H1 (cell line): Measurements from ENCODE around the gene SLC1A2. TPM values are rescaled to one million over a fixed set of nuclear protein-coding genes. Genes with fewer than 3 reads are reported as not detected.

Source experiments
- CTCF ChIA-PET: fragments of 300-600 bp; sonication (Branson Sonifier 250); formaldehyde crosslinking; loops from one replicate; lab custom pipeline; 2021; ENCODE audit not compliant: partially characterized antibody; lab: Charles Lee
- POLR2A ChIA-PET: fragments of 300-600 bp; sonication (Branson Sonifier 250); formaldehyde crosslinking; loops from one replicate; lab custom pipeline; 2021; ENCODE audit warnings: inconsistent platforms; ENCODE audit not compliant: partially characterized antibody; lab: Charles Lee
- DNase-seq, 2 experiments: peaks; one replicate each; pipeline versions ENCODE4 v3.0.0 to v3.0.0-alpha.2; 2010 to 2022; ENCODE audit warnings: low spot score in 2 of 2, low read depth in 1 of 2, mixed read lengths in 1 of 2
- FAIRE-seq: peaks from 2 replicates; lab custom pipeline; 2011; peaks lifted over from hg19 to GRCh38; lab: Jason Lieb, UNC
- H2AFZ ChIP-seq: 2 replicates; pipeline ENCODE4 v1.8.1; 2012; ENCODE audit warnings: low read length, inconsistent platforms
- H2AK5ac ChIP-seq: 2 replicates; pipeline ENCODE4 v1.6.1; 2013; ENCODE audit warnings: low read depth, low read length
- H2BK120ac ChIP-seq: replicated peaks from 2 replicates; pipeline ENCODE3; 2013; ENCODE audit warnings: low read depth, low read length, inconsistent platforms
- H2BK12ac ChIP-seq: 2 replicates; pipeline ENCODE4 v1.6.1; 2013; ENCODE audit warnings: low read depth, low read length
- H2BK15ac ChIP-seq: 2 replicates; pipeline ENCODE4 v1.6.1; 2013; ENCODE audit warnings: low read length
- H2BK20ac ChIP-seq: 2 replicates; pipeline ENCODE4 v1.6.1; 2013; ENCODE audit warnings: low read length
- H2BK5ac ChIP-seq: 2 replicates; pipeline ENCODE4 v1.6.1; 2013; ENCODE audit warnings: low read depth, low read length
- H3K14ac ChIP-seq: 2 replicates; pipeline ENCODE4 v1.6.1; 2013; ENCODE audit warnings: inconsistent platforms; ENCODE audit not compliant: insufficient read length
- H3K18ac ChIP-seq: 2 replicates; pipeline ENCODE4 v1.6.1; 2013; ENCODE audit warnings: low read length; ENCODE audit errors: extremely low read depth
- H3K23ac ChIP-seq: 2 replicates; pipeline ENCODE4 v1.6.1; 2013; ENCODE audit warnings: inconsistent platforms; ENCODE audit not compliant: insufficient read length
- H3K23me2 ChIP-seq: 2 replicates; pipeline ENCODE4 v1.6.1; 2013; ENCODE audit warnings: low read depth, low read length
- H3K27ac ChIP-seq: 2 replicates; pipeline ENCODE4 v1.6.1; 2011; ENCODE audit warnings: low read depth, low read length, inconsistent platforms
- H3K27me3 ChIP-seq, 4 experiments: replicated peaks in 1 of 4; 1 replicate in 1 of 4; 2 replicates in 3 of 4; pipeline versions ENCODE4 v1.6.1 to v1.8.1; 2011 to 2013; ENCODE audit warnings: low read length in 3 of 4, mild to moderate bottlenecking in 3 of 4, inconsistent platforms in 2 of 4, mixed read lengths in 2 of 4, moderate library complexity in 1 of 4; ENCODE audit not compliant: control insufficient read depth in 3 of 4, insufficient read depth in 3 of 4; ENCODE audit errors: extremely low read depth in 1 of 4
- H3K36me3 ChIP-seq, 4 experiments: 2 replicates each; pipeline versions ENCODE4 v1.6.1 to v1.8.1; 2011 to 2013; ENCODE audit warnings: mild to moderate bottlenecking in 4 of 4, low read length in 3 of 4, moderate library complexity in 2 of 4, control low read depth in 1 of 4, inconsistent platforms in 1 of 4; ENCODE audit not compliant: insufficient read depth in 4 of 4, control insufficient read depth in 2 of 4
- H3K4ac ChIP-seq: replicated peaks from 2 replicates; pipeline ENCODE3; 2013; ENCODE audit warnings: low read length, low read depth, mixed read lengths, inconsistent platforms; ENCODE audit not compliant: insufficient read length
- H3K4me1 ChIP-seq, 4 experiments: replicated peaks in 1 of 4; 1 replicate in 1 of 4; 2 replicates in 3 of 4; pipeline versions ENCODE4 v1.6.1 to v1.8.1; 2011 to 2013; ENCODE audit warnings: low read length in 3 of 4, inconsistent platforms in 2 of 4, mixed read lengths in 1 of 4; ENCODE audit not compliant: insufficient read depth in 4 of 4, control insufficient read depth in 3 of 4
- H3K4me2 ChIP-seq, 2 experiments: 2 replicates each; pipeline versions ENCODE4 v1.6.1 to v1.8.1; 2011 to 2013; ENCODE audit warnings: low read depth in 2 of 2, low read length in 2 of 2, control low read depth in 1 of 2, inconsistent platforms in 1 of 2, mild to moderate bottlenecking in 1 of 2; ENCODE audit not compliant: insufficient read depth in 1 of 2
- H3K4me3 ChIP-seq, 4 experiments: fragments of 200-600, 300-600 bp in 1 of 4; sonication (generic), shearing (Covaris generic), sonication (Bioruptor Twin) in 1 of 4; 2 replicates each; pipeline versions ENCODE4 v1.5.1 to v1.8.1; 2011 to 2016; ENCODE audit warnings: low read length in 4 of 4, low read depth in 3 of 4, control low read depth in 2 of 4, inconsistent platforms in 2 of 4, mild to moderate bottlenecking in 2 of 4, mixed read lengths in 1 of 4, moderate library complexity in 1 of 4; ENCODE audit not compliant: insufficient read depth in 2 of 4; ENCODE audit errors: extremely low read depth in 1 of 4
- H3K56ac ChIP-seq: replicated peaks from 2 replicates; pipeline ENCODE3; 2013; ENCODE audit warnings: low read depth, mild to moderate bottlenecking, mixed read lengths, low read length, inconsistent platforms; ENCODE audit not compliant: insufficient read length
- H3K79me1 ChIP-seq: 2 replicates; pipeline ENCODE4 v1.6.1; 2013; ENCODE audit warnings: low read depth, low read length, control low read depth
- H3K79me2 ChIP-seq, 2 experiments: 2 replicates each; pipeline versions ENCODE4 v1.6.1 to v1.8.1; 2012 to 2013; ENCODE audit warnings: low read length in 2 of 2, mild to moderate bottlenecking in 2 of 2, inconsistent platforms in 1 of 2; ENCODE audit not compliant: insufficient read depth in 2 of 2, control insufficient read depth in 1 of 2
- H3K9ac ChIP-seq, 4 experiments: replicated peaks in 1 of 4; 1 replicate in 1 of 4; 2 replicates in 3 of 4; pipeline versions ENCODE4 v1.6.1 to v1.8.1; 2011 to 2013; ENCODE audit warnings: low read depth in 3 of 4, low read length in 3 of 4, control low read depth in 2 of 4, mild to moderate bottlenecking in 2 of 4, moderate library complexity in 2 of 4, inconsistent platforms in 1 of 4; ENCODE audit errors: extremely low read depth in 1 of 4
- H3K9me3 ChIP-seq, 2 experiments: 2 replicates each; pipeline versions ENCODE4 v1.6.1 to v1.8.1; 2012 to 2013; ENCODE audit warnings: mild to moderate bottlenecking in 2 of 2, moderate library complexity in 2 of 2, control low read depth in 1 of 2, inconsistent platforms in 1 of 2, low read depth in 1 of 2, low read length in 1 of 2, mixed read lengths in 1 of 2; ENCODE audit not compliant: insufficient read depth in 2 of 2
- H4K20me1 ChIP-seq, 2 experiments: replicated peaks in 1 of 2; 2 replicates each; pipeline versions ENCODE3 to v1.8.1; 2011 to 2013; ENCODE audit warnings: inconsistent platforms in 2 of 2, low read length in 2 of 2, mild to moderate bottlenecking in 1 of 2; ENCODE audit not compliant: insufficient read depth in 2 of 2, control insufficient read depth in 1 of 2
- H4K5ac ChIP-seq: 2 replicates; pipeline ENCODE4 v1.6.1; 2013; ENCODE audit warnings: low read length, low read depth, mixed read lengths, inconsistent platforms; ENCODE audit not compliant: insufficient read length
- H4K8ac ChIP-seq: 2 replicates; pipeline ENCODE4 v1.8.0; 2013; ENCODE audit warnings: mild to moderate bottlenecking, moderate library complexity, low read length, inconsistent platforms; ENCODE audit not compliant: insufficient read depth; ENCODE audit errors: extremely low read depth
- H4K91ac ChIP-seq: replicated peaks from 2 replicates; pipeline ENCODE3; 2013; ENCODE audit warnings: low read length, mixed read lengths, inconsistent platforms; ENCODE audit not compliant: insufficient read length
- GABPA ChIP-seq: IDR thresholded peaks from 2 replicates; pipeline ENCODE4 v1.6.1; 2011; ENCODE audit warnings: mild to moderate bottlenecking, low read length, moderate library complexity, borderline replicate concordance; ENCODE audit not compliant: insufficient read depth
- HDAC6 ChIP-seq: IDR thresholded peaks from one replicate; pipeline ENCODE4 v1.7.1; 2012; ENCODE audit warnings: low read depth, mild to moderate bottlenecking, inconsistent platforms, low read length, moderate library complexity
- TEAD4 ChIP-seq: IDR thresholded peaks from 2 replicates; pipeline ENCODE4 v1.6.1; 2012; ENCODE audit warnings: low read depth, low read length, inconsistent platforms, mixed read lengths
- WGBS, 2 experiments: shearing (Covaris generic) in 1 of 2; methylation state at CpG; one replicate each; pipeline versions ENCODE4 v1.1.6 to v1.1.7; 2013 to 2015; ENCODE audit warnings: low lambda C conversion rate in 2 of 2, mixed read lengths in 2 of 2, inconsistent platforms in 1 of 2, low coverage in 1 of 2, missing lambda C conversion rate in 1 of 2; ENCODE audit not compliant: insufficient replicate concordance in 2 of 2, insufficient coverage in 1 of 2, insufficient read length in 1 of 2; ENCODE audit errors: extremely low coverage in 1 of 2, missing lambda C conversion rate in 1 of 2; 5-methylcytosine and 5-hydroxymethylcytosine counted together
- polyA plus RNA-seq, 7 experiments: library from polyadenylated mRNA; depleted of rRNA in 3 of 7; stranded (reverse) in 5 of 7; unstranded in 2 of 7; fragments of >200 nt in 5 of 7; fragments of 200-250 nt in 2 of 7; gene quantifications; 1 replicate in 5 of 7; 2 replicates in 1 of 7; 4 replicates in 1 of 7; pipeline versions ENCODE4 v1.2.1 to v1.2.3, GENCODE V29; 2011 to 2013; ENCODE audit warnings: missing spikeins in 2 of 7, mixed read lengths in 2 of 7
- total RNA-seq: library from RNA; stranded (reverse); fragmentation: NEBNext Ultra II Directional; extraction: Animal tissue kit (Norgen Biotek cat#: 25700); gene quantifications from 2 replicates; pipeline ENCODE4 v1.2.1, GENCODE V29; 2021
- TF ChIP-seq, protein P1 (sequence below), 3 experiments: IDR thresholded peaks; 1 replicate in 2 of 3; 2 replicates in 1 of 3; pipeline versions ENCODE4 v1.5.1 to v1.6.1; 2011; ENCODE audit warnings: low read length in 3 of 3, mild to moderate bottlenecking in 3 of 3, inconsistent platforms in 2 of 3, low read depth in 1 of 3, moderate library complexity in 1 of 3; ENCODE audit not compliant: insufficient read depth in 1 of 3; ENCODE audit errors: control extremely low read depth in 1 of 3

SLC1A2 gene
- total and polyA plus RNA-seq, 2 of the 8 experiments (the other 6 are each of a cell fraction or from before 2014, with no cell fraction given) = 0.57 to 1.2 TPM

DNA sequence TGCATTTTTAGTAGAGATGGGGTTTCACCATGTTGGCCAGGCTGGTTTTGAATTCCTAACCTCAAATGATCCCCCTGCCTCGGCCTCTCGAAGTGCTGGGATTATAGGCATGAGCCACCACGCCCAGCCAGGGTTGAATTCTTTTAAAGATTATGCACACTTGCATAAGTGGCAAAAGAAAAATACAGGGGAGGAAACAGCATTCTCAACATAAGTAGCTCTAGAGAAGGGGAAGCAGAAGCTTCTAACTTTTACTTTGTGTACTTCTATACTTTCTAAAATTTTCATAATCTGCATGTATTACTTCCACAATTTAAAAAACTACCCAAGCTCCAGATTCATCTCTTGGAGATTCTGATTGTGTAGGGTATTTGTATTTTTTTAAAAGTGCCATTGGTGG, 108.0 kb downstream of the SLC1A2 start:
- POLR2A ChIA-PET = no interaction called here
- no peak for FAIRE-seq
- 98% methylated on average over 3 of the region's 3 CpGs; no CpG with 5 or more reads in 1 of the 2 experiments for WGBS, 2 experiments

More for the DNA sequence above, 108.0 kb downstream of the SLC1A2 start:
- Histone ChIP-seq H2BK120ac (no peak overlapping the region), H3K4me2 (no peak overlapping the region), H3K14ac (no peak overlapping the region), H2AFZ (no peak overlapping the region)
- TF ChIP-seq TEAD4 = no peak
- no peak for TF ChIP-seq GABPA
- no peak for TF ChIP-seq HDAC6
- TF ChIP-seq, protein P1, sequence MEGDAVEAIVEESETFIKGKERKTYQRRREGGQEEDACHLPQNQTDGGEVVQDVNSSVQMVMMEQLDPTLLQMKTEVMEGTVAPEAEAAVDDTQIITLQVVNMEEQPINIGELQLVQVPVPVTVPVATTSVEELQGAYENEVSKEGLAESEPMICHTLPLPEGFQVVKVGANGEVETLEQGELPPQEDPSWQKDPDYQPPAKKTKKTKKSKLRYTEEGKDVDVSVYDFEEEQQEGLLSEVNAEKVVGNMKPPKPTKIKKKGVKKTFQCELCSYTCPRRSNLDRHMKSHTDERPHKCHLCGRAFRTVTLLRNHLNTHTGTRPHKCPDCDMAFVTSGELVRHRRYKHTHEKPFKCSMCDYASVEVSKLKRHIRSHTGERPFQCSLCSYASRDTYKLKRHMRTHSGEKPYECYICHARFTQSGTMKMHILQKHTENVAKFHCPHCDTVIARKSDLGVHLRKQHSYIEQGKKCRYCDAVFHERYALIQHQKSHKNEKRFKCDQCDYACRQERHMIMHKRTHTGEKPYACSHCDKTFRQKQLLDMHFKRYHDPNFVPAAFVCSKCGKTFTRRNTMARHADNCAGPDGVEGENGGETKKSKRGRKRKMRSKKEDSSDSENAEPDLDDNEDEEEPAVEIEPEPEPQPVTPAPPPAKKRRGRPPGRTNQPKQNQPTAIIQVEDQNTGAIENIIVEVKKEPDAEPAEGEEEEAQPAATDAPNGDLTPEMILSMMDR (IDR thresholded peaks at IDR 0.05; ENCODE audit: control extremely low read depth in 1 of 3, insufficient read depth in 1 of 3, low read depth in 1 of 3, low read length in 3 of 3) = no peak
- TF ChIP-seq, all 59 proteins: peak for 0
- Histone ChIP-seq H4K8ac (no peak overlapping the region), H3K9ac (no peak overlapping the region), H3K79me2 (no peaks in the 10 kb centered on the region), H2AK5ac (no peak overlapping the region), H3K36me3 (no peaks in the 10 kb centered on the region), H4K20me1 (no peaks in the 10 kb centered on the region), H3K23ac (no peak overlapping the region), H4K5ac (no peak overlapping the region), H3K27me3 (no peaks in the 10 kb centered on the region), H3K4ac (no peak overlapping the region), H3K27ac (no peak overlapping the region), H3K4me1 (no peaks in the 10 kb centered on the region), H3K4me3 (no peak overlapping the region), H2BK5ac (no peak overlapping the region), H2BK12ac (no peak overlapping the region), H3K56ac (no peak overlapping the region), H4K91ac (no peak overlapping the region), H3K9me3 (no peaks in the 10 kb centered on the region), H3K23me2 (no peaks in the 10 kb centered on the region), H3K18ac (no peak overlapping the region), H2BK15ac (no peak overlapping the region), H2BK20ac (no peak overlapping the region), H3K79me1 (no peaks in the 10 kb centered on the region)
- no peak for DNase-seq
- CTCF ChIA-PET = no interaction called here
